DND-41 (cell line): ENCODE data around the gene SLC25A18.

ENCODE experiments used
- ATAC-seq: fragments of 200-7000 bp; cut with Tn5 transposase; 3 replicates; pipeline ENCODE4 v1.9.1; 2021; ENCODE audit warnings: low read depth; ENCODE audit not compliant: insufficient read depth
- DNase-seq: peaks from one replicate; pipeline ENCODE4 v3.0.0-alpha.2; 2020
- H2AFZ ChIP-seq: 2 replicates; pipeline ENCODE4 v1.6.0; 2012; ENCODE audit warnings: low read depth, low read length
- H3K27ac ChIP-seq: 2 replicates; pipeline ENCODE4 v1.5.1; 2012; ENCODE audit warnings: low read length, inconsistent platforms
- H3K27me3 ChIP-seq: fragments of 200-600 bp; sonication (generic); 2 replicates; pipeline ENCODE4 v1.6.0; 2012; ENCODE audit warnings: low read length, mild to moderate bottlenecking, inconsistent platforms; ENCODE audit not compliant: insufficient read depth, poor library complexity
- H3K36me3 ChIP-seq: 2 replicates; pipeline ENCODE4 v1.5.1; 2012; ENCODE audit warnings: low read length, inconsistent platforms; ENCODE audit not compliant: insufficient read depth
- H3K4me1 ChIP-seq: 2 replicates; pipeline ENCODE4 v1.5.1; 2012; ENCODE audit warnings: mild to moderate bottlenecking, low read length; ENCODE audit not compliant: insufficient read depth
- H3K4me2 ChIP-seq: 2 replicates; pipeline ENCODE4 v1.6.0; 2012; ENCODE audit warnings: mild to moderate bottlenecking, moderate library complexity, low read length, inconsistent platforms; ENCODE audit not compliant: insufficient read depth
- H3K4me3 ChIP-seq, 2 experiments: fragments of 200-600 bp in 1 of 2; shearing (Covaris generic) in 1 of 2; 2 replicates each; pipeline ENCODE4 v1.5.1; 2012 to 2016; ENCODE audit warnings: inconsistent platforms in 2 of 2, low read length in 2 of 2, mild to moderate bottlenecking in 2 of 2, low read depth in 1 of 2, moderate library complexity in 1 of 2
- H3K79me2 ChIP-seq: 2 replicates; pipeline ENCODE4 v1.6.0; 2012; ENCODE audit warnings: low read length, inconsistent platforms; ENCODE audit not compliant: insufficient read depth
- H3K9ac ChIP-seq: 2 replicates; pipeline ENCODE4 v1.6.0; 2012; ENCODE audit warnings: low read depth, mild to moderate bottlenecking, inconsistent platforms, low read length, moderate library complexity
- H3K9me3 ChIP-seq: 2 replicates; pipeline ENCODE4 v1.5.1; 2012; ENCODE audit warnings: low read length, moderate library complexity, mild to moderate bottlenecking, inconsistent platforms; ENCODE audit not compliant: insufficient read depth, severe bottlenecking
- H4K20me1 ChIP-seq: 2 replicates; pipeline ENCODE4 v1.6.0; 2012; ENCODE audit warnings: low read length; ENCODE audit not compliant: insufficient read depth
- CTCF ChIP-seq: IDR thresholded peaks from 2 replicates; pipeline ENCODE4 v1.5.1; 2012; ENCODE audit warnings: borderline replicate concordance, low read length, moderate library complexity, mild to moderate bottlenecking; ENCODE audit not compliant: poor library complexity, severe bottlenecking; ENCODE audit errors: extremely low read depth
- EZH2 ChIP-seq: IDR thresholded peaks from 3 replicates; pipeline ENCODE4 v1.6.1; 2012; ENCODE audit warnings: borderline replicate concordance, low read depth, mild to moderate bottlenecking, moderate library complexity, low read length, inconsistent platforms; ENCODE audit not compliant: severe bottlenecking

The SLC25A18 gene

GRCh38 chr22:17549655-17550054 is 13.6 kb upstream of the SLC25A18 start:
- Histone ChIP-seq H3K9ac (no peak overlapping the region), H2AFZ (no peak overlapping the region), H3K36me3 (no peaks in the 10 kb centered on the region), H3K9me3 (no peaks in the 10 kb centered on the region), H3K4me1 (no peaks in the 10 kb centered on the region), H4K20me1 (no peaks in the 10 kb centered on the region), H3K79me2 (no peaks in the 10 kb centered on the region), H3K27ac (no peak overlapping the region), H3K27me3 (peaks cover 3% of the 10 kb centered on the region), H3K4me3 (no peak overlapping the region), H3K4me2 (no peak overlapping the region)
- TF ChIP-seq CTCF = no peak
- TF ChIP-seq EZH2 = no peak
- DNase-seq (no peak), ATAC-seq (no peak)

- H3K27me3 ChIP-seq = peaks cover 3% of the 10 kb centered on the region
- H3K4me3 ChIP-seq = no peak overlapping the region
- no peaks in the 10 kb centered on the region for H3K79me2 ChIP-seq
- DNase-seq (no peak), ATAC-seq (no peak)
- no peaks in the 10 kb centered on the region for H3K4me1 ChIP-seq
- no peaks in the 10 kb centered on the region for H3K36me3 ChIP-seq
- no peaks in the 10 kb centered on the region for H4K20me1 ChIP-seq
- no peak overlapping the region for H3K4me2 ChIP-seq
- H3K27ac ChIP-seq = no peak overlapping the region
- H3K9ac ChIP-seq = no peak overlapping the region
- H3K9me3 ChIP-seq = no peaks in the 10 kb centered on the region
- TF ChIP-seq CTCF (no peak), EZH2 (no peak)
- no peak overlapping the region for H2AFZ ChIP-seq
Measured at GRCh38 chr22:17552737-17553136, 10.6 kb upstream of the SLC25A18 start.

- Histone ChIP-seq H3K4me2 (no peak overlapping the region), H3K79me2 (no peaks in the 10 kb centered on the region), H3K27ac (no peak overlapping the region), H3K9ac (no peak overlapping the region), H2AFZ (no peak overlapping the region), H3K36me3 (no peaks in the 10 kb centered on the region), H3K9me3 (no peaks in the 10 kb centered on the region), H3K27me3 (peaks cover 3% of the 10 kb centered on the region), H3K4me3 (no peak overlapping the region), H3K4me1 (no peaks in the 10 kb centered on the region), H4K20me1 (no peaks in the 10 kb centered on the region)
- ATAC-seq (no peak), DNase-seq (no peak)
- TF ChIP-seq EZH2 (no peak), CTCF (no peak)
Measured at GRCh38 chr22:17554814-17555213, 8.5 kb upstream of the SLC25A18 start.

- Histone ChIP-seq H2AFZ (no peak overlapping the region), H3K4me3 (no peak overlapping the region), H3K27me3 (no peaks in the 10 kb centered on the region), H3K9ac (no peak overlapping the region), H3K36me3 (no peaks in the 10 kb centered on the region), H3K9me3 (no peaks in the 10 kb centered on the region), H4K20me1 (no peaks in the 10 kb centered on the region), H3K79me2 (no peaks in the 10 kb centered on the region), H3K4me2 (no peak overlapping the region), H3K4me1 (no peaks in the 10 kb centered on the region), H3K27ac (no peak overlapping the region)
- DNase-seq (no peak), ATAC-seq (no peak)
- TF ChIP-seq CTCF (no peak), EZH2 (no peak)
Measured at GRCh38 chr22:17559188-17559587, 4.1 kb upstream of the SLC25A18 start.
